SU-DHL-6 (cell line): ENCODE results near the gene LYPD3.

ENCODE experiments used
- H2AFZ ChIP-seq: fragments of 200-600 bp; sonication (generic); 2 replicates; pipeline ENCODE4 v1.6.1; 2014; ENCODE audit warnings: low read depth, mild to moderate bottlenecking, moderate library complexity, mixed read lengths, antibody characterized with exemption, low read length; ENCODE audit not compliant: severe bottlenecking
- H3F3A ChIP-seq: fragments of 200-600 bp; shearing (Covaris generic); 2 replicates; pipeline ENCODE4 v1.6.0; 2016; ENCODE audit warnings: antibody characterized with exemption, mild to moderate bottlenecking; ENCODE audit not compliant: insufficient read depth
- H3K27ac ChIP-seq: fragments of 200-600 bp; sonication (generic); 2 replicates; pipeline ENCODE4 v1.5.1; 2016; ENCODE audit warnings: low read depth, mild to moderate bottlenecking, low read length, moderate library complexity, mixed read lengths
- H3K27me3 ChIP-seq: fragments of 200-600 bp; sonication (generic), shearing (Covaris generic); 2 replicates; pipeline ENCODE4 v1.6.0; 2014; ENCODE audit warnings: mild to moderate bottlenecking, low read length
- H3K36me3 ChIP-seq: fragments of 200-600 bp; sonication (generic); 2 replicates; pipeline ENCODE4 v1.6.1; 2014; ENCODE audit warnings: mild to moderate bottlenecking, low read length, mixed read lengths
- H3K4me2 ChIP-seq: fragments of 300-600, 200-600 bp; shearing (Covaris generic), sonication (generic); 2 replicates; pipeline ENCODE4 v1.6.0; 2014; ENCODE audit warnings: low read length, low read depth, mild to moderate bottlenecking; ENCODE audit not compliant: poor library complexity, severe bottlenecking
- H3K4me3 ChIP-seq: fragments of 200-600 bp; sonication (generic); 2 replicates; pipeline ENCODE4 v1.5.1; 2014; ENCODE audit warnings: antibody characterized with exemption, low read length, mild to moderate bottlenecking, mixed read lengths; ENCODE audit not compliant: insufficient read depth, poor library complexity, severe bottlenecking
- H3K79me2 ChIP-seq: fragments of 200-600 bp; sonication (generic); 2 replicates; pipeline ENCODE4 v1.6.1; 2014; ENCODE audit warnings: mild to moderate bottlenecking, low read length, moderate library complexity; ENCODE audit not compliant: insufficient read depth
- H3K9ac ChIP-seq: fragments of 200-600 bp; sonication (generic); 2 replicates; pipeline ENCODE4 v1.7.0; 2014; ENCODE audit warnings: mild to moderate bottlenecking, low read length
- H3K9me2 ChIP-seq: fragments of 200-600 bp; sonication (generic); replicated peaks from 2 replicates; pipeline ENCODE4 v1.6.1; 2014; ENCODE audit warnings: low read length; ENCODE audit not compliant: insufficient read depth
- H3K9me3 ChIP-seq: fragments of 200-600 bp; sonication (generic); 2 replicates; pipeline ENCODE4 v1.6.1; 2014; ENCODE audit warnings: low read length, mixed read lengths; ENCODE audit not compliant: insufficient read depth
- H4K20me1 ChIP-seq: fragments of 200-600 bp; sonication (generic); 2 replicates; pipeline ENCODE4 v1.6.1; 2014; ENCODE audit warnings: low read depth, mild to moderate bottlenecking, antibody characterized with exemption, low read length, moderate library complexity, mixed read lengths
- EZH2phosphoT487 ChIP-seq: fragments of 200-600 bp; sonication (generic), shearing (Covaris generic); conservative IDR thresholded peaks from 2 replicates; pipeline ENCODE4 v1.6.1; 2018; ENCODE audit warnings: mild to moderate bottlenecking, antibody characterized with exemption, low read length, moderate library complexity, mixed read lengths
- TF ChIP-seq, protein P1 (sequence below): fragments of 200-600 bp; sonication (generic); IDR thresholded peaks from one replicate; pipeline ENCODE4 v1.5.1; 2017; ENCODE audit warnings: antibody characterized with exemption, mild to moderate bottlenecking, low read length, moderate library complexity; ENCODE audit not compliant: insufficient read depth, poor library complexity, severe bottlenecking

LYPD3 gene

GRCh38 chr19:43504426-43505185 is 39.2 kb upstream of the LYPD3 start, which contains the start of gene PHLDB3:
PHLDB3 (minus strand) TSS chr19:43504746; CDS start chr19:43504118, 628 bp downstream.
- peak within 1 kb of the TSS; percentile 99 for H2AFZ ChIP-seq
- H3F3A ChIP-seq, result 0 out of 2 replicates have a peak, but pooled peaks cover 4% of the 10 kb centered on the region
- no peaks in the 10 kb centered on the region for H3K9me3 ChIP-seq
- H4K20me1 ChIP-seq, result no peaks in the 10 kb centered on the region
- no peaks in the 10 kb centered on the region for H3K36me3 ChIP-seq
- no peaks in the 10 kb centered on the region for H3K79me2 ChIP-seq
- no peak within 1 kb of the TSS; the same call in 1 of the 2 replicates for H3K27ac ChIP-seq
- H3K27me3 ChIP-seq, result no peaks in the 10 kb centered on the region
- peak within 1 kb of the TSS; percentile 62 for H3K9ac ChIP-seq
- TF ChIP-seq, protein P1, sequence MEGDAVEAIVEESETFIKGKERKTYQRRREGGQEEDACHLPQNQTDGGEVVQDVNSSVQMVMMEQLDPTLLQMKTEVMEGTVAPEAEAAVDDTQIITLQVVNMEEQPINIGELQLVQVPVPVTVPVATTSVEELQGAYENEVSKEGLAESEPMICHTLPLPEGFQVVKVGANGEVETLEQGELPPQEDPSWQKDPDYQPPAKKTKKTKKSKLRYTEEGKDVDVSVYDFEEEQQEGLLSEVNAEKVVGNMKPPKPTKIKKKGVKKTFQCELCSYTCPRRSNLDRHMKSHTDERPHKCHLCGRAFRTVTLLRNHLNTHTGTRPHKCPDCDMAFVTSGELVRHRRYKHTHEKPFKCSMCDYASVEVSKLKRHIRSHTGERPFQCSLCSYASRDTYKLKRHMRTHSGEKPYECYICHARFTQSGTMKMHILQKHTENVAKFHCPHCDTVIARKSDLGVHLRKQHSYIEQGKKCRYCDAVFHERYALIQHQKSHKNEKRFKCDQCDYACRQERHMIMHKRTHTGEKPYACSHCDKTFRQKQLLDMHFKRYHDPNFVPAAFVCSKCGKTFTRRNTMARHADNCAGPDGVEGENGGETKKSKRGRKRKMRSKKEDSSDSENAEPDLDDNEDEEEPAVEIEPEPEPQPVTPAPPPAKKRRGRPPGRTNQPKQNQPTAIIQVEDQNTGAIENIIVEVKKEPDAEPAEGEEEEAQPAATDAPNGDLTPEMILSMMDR, result peak; percentile 15
- no peak for TF ChIP-seq EZH2phosphoT487
- H3K4me2 ChIP-seq, result peak within 1 kb of the TSS; percentile 97
- H3K9me2 ChIP-seq, result no peaks in the 10 kb centered on the region
- peak within 1 kb of the TSS; percentile 66 for H3K4me3 ChIP-seq

DNA sequence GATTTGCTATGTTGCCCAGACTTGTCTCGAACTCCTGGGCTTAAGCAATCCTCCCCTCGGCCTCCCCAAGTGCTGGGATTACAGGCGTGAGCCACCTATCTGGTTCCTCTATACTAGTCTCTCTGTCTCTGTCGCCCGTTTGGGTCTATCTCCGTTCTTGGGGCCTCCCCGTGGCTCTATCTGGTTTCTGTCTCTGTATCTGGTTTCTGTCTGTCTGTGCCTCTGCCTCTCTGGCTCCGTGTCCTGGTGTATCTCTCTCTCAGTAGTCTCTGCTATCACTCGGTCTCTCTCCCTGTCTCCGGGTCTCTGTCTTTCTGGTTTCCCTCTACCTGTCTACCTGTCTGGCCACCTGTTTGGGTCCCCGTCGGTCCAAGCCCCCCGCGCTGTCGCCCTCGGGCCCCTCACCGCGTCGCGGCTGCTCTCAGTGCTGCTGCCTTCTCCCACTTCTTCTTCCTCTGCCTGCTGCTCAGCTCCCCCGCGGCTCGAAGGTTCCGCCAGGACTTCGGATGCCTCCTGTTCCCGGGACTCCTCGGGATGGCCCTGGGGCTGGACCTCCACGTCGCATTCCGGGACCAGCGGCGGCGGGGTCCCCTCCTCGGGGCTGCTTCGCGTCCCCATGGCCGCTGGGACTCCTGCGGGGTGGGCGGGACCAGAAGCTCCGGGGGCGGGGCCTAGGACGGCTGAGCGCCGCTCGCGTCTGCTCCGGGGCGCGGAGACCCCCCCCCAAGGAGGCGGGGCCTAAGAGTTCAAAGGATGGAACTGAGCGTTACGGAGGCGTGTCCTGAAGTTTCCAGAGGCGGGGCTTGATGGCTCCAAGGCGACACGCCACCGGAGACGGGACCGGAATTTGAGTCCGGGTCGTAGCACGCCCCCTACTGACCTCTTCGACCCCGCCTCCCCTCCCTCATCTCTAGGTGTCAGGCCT is 38.4 kb upstream of the LYPD3 start:
- no peaks in the 10 kb centered on the region for H3K79me2 ChIP-seq
- H3K9me2 ChIP-seq, result no peaks in the 10 kb centered on the region
- peak overlapping the region; percentile 62 for H3K9ac ChIP-seq
- peak overlapping the region; percentile 66 for H3K4me3 ChIP-seq
- 0 out of 2 replicates have a peak, but pooled peaks cover 4% of the 10 kb centered on the region for H3F3A ChIP-seq
- no peak overlapping the region; the same call in 1 of the 2 replicates for H3K27ac ChIP-seq
- no peaks in the 10 kb centered on the region for H3K9me3 ChIP-seq
- H3K27me3 ChIP-seq, result no peaks in the 10 kb centered on the region
- peak overlapping the region; percentile 99 for H2AFZ ChIP-seq
- H4K20me1 ChIP-seq, result no peaks in the 10 kb centered on the region
- TF ChIP-seq, protein P1, result no peak
- no peaks in the 10 kb centered on the region for H3K36me3 ChIP-seq
- H3K4me2 ChIP-seq, result peak overlapping the region; percentile 97

DNA sequence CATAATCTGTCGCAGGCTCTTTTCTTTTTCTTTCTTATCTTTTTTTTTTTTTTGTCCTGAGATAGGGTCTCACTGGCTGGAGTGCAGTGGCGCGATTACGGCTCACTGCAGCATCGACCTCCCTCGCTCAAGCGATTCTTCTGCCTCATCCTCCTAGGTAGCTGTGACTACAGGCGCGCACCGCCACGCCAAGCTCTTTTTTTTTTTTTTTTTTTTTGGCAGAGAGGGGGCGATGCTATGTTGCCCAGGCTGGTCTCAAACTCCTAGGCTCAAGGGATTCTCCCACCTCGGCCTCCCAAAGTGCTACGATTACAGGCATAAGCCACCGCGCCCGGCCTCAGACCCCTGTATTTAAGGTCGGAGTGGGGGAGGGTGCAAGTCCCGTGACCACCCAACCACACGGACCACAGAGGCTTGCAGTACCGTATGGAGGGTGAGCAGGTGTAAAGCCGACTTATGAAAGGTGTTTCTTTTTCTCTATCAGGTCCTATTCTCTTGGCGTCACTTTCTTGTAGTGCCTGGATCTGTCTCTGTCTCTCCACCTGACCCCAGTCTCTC is 37.1 kb upstream of the LYPD3 start:
- Histone ChIP-seq H3K27ac (no peak overlapping the region), H3K4me2 (no peak overlapping the region), H3K36me3 (no peaks in the 10 kb centered on the region), H3K4me3 (no peak overlapping the region), H4K20me1 (no peaks in the 10 kb centered on the region), H3K9ac (no peak overlapping the region), H3K9me2 (no peaks in the 10 kb centered on the region), H2AFZ (no peak overlapping the region), H3K27me3 (no peaks in the 10 kb centered on the region), H3K9me3 (no peaks in the 10 kb centered on the region), H3K79me2 (no peaks in the 10 kb centered on the region), H3F3A (0 out of 2 replicates have a peak, but pooled peaks cover 4% of the 10 kb centered on the region)
- TF ChIP-seq, protein P1, result no peak
- no peak for TF ChIP-seq EZH2phosphoT487
